GM18870 (cell line): ENCODE data around the gene HOXB5.

Experiments
- ATAC-seq: cut with Tn5 transposase; IDR thresholded peaks from one replicate; pipeline ENCODE4 v1.9.1; 2021; ENCODE audit warnings: moderate library complexity; ENCODE audit not compliant: unreplicated experiment

Gene HOXB5

DNA sequence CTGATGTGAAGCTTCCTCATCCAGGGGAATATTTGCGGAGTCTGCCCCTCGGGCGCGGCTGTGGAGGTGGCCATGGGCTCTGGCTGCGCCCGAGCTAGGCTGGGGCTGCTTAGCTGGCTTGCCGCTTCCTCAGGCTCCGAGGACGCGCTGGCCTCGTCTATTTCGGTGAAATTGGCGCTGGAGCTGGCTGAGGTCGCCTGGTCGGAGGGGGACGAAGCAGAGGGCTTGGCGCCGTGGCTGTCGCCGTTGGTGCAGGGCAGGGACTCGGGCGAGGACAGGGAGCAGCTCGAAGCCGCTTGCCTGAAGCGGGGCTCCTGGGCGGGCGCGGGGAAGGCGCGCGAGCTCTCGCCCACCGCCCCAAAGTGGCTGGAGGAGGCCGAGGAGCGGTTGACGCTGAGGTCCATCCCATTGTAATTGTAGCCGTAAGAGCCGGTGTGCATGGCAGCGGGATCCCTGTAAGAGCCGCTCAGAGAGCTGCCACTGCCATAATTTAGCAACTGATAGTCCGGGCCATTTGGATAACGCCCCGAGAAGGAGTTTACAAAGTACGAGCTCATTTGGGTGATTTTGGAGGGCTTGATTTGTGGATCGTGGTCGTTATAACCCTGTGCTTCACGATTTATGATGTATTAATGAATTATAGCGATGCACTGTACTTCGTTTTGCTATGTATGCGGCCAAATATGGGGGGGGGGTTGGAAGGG lies at the start of gene HOXB5:
HOXB5 (minus strand) TSS at position 654 of the 704 bp plus-strand sequence; CDS start at position 557, 97 bp downstream.
- no peak for ATAC-seq

DNA sequence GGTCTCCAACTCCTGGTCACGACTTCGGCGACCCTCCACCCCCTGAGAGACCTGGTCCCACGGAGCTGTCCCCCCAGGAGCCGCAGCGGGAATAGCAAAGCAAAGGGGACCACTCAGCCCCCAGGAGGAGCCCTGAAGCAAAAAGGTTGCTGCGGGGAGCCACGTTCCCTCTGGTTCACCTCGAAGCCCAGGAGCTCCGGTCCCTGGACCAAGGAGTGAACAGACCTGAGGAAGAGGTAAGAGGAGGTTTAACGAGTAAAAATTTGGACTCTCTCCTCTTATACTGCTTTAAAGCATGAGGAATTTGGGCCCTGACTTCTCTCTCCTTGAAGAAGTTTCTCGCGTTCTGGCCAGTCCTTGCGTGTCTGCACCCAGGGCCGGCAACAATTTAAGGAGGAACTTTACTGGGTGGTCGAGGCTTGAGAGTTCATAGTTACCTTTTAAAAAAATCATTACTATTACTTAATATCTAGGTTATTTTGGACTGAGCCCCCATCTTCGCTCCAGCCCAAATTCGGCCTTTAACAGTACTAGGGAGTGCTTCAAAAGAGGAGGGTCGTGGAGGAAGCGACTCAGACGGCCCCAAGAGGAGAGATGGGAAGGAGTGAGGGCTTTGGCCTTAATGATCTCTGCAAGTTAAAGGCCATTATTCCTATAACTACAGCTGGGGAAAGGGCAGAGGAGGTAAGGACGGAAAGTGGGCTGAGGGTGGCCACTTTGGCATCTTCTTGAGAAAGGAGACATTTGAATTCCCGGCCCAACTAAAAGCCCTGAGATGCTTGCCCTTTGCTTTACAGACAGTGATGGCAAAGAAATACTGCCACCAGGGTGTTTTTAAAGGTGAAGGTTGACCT lies 49.5 kb upstream of the HOXB5 start:
- ATAC-seq = no peak

DNA sequence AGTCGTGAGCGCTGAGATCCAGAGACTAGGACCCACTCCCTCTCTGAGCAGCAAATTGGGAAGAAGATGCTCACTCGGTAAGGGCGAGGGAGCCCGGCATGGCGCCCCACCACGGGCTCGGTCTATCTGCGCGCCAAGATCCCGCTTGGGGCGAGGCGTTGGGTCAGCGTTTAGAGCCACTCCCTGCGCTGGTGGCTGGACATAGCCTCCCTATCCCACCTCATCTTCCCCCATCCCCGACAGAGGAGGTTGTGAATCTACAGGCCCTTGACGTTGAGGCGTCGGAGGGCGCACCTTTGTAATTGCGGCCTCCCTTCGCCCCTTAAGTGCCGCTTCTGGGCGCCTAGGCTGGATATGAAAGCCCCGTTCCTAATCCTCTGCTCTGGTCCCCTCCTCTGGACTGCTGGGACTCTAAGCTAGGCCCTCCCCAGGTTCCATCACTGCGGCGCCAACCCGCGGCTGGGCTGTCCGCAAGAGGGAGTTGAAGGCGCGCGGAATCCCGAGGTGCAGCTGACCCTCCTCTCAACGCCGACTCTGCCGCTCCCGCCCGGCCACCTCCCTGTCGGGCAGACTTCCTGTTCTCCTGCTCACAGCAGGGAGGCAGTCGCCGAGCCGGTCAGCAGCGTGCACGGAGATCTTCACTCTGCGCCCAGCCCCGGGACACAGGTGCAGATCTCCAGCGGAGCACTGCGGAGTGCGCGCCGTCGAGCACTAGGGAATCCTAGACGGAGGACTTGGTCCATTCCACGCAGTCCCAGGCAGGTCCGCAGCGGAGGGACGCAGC lies 48.7 kb upstream of the HOXB5 start:
- no peak for ATAC-seq

DNA sequence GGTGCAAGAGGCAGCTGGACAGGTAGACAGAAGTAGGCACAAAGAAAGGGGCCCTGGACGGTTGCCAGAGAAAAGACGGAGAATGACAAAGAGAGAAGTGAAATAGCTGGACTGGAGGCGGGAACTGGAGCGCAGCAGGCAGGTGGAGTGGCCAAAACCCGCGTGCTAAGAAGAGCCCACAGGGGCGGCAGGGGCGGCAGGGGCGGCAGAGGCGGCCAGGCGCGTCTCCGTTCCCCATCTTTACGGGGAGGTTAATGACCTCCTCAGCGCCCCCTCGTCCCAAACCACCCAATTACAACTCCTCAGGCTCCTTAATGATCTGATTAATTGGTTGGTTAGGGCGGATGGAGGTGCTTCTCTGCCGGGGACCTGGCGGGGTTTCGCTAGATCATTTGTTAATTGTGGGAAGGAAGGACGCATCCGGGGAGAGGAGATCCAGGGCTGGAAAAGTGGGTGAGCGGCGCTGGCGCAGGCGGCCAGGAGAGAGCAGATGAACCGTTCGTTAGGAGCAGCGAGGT lies 48.0 kb upstream of the HOXB5 start:
- ATAC-seq = no peak

DNA sequence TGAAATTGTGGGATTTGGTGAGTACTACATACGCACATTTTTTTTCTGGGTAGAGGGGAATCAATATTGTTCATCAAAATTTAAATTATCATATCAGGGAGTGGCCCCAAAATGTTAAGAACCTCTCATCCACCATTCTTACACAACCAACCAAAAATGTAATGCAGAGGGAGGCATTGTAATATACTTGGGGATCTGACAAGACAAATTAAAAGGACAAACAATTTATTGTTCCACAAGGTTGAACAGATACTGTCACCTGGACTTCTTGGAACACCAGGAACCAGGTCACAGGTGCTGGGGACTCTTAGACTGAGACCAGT lies 47.2 kb upstream of the HOXB5 start:
- no peak for ATAC-seq

DNA sequence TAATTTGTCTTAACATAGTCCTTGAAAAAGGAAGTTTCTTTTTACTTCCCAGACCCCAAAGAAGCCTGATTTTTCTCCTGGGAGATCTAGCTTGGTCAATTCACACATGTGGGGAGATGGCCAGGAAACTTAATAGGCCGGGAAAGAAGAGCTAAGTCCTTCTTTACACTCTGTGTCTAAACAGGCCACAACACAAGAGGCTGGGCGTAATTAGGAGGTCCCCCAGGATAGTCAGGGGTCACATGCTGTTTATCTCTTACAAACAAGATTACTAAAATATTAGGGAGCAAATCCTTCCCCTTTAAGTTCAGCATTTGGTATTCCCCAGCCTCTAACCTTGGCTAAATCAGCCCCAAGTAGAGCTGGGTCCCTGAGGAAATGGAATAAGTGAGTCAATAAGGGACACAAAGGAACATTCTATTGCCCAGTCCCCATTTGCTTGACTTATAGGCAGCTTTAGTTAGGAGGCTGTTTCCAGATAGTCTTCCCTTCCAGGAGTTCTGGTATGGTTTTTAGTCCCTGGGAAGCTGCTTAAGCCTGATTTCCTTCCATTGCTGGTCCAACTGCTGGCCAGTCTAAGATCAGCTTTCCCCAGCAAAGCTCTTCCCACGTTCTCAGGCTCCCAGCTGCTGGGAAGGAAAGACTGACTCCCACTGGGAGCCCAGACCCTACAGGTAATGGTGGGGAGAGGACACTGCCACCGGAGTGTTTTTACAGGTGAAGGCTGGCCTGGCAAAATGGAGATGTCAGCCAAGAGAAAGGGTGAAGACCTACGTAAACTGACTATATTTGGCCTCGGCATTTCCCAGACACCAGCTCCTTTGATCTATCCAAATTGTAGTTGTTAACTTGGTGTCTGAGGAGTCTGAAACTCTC lies 46.6 kb upstream of the HOXB5 start:
- no peak for ATAC-seq

DNA sequence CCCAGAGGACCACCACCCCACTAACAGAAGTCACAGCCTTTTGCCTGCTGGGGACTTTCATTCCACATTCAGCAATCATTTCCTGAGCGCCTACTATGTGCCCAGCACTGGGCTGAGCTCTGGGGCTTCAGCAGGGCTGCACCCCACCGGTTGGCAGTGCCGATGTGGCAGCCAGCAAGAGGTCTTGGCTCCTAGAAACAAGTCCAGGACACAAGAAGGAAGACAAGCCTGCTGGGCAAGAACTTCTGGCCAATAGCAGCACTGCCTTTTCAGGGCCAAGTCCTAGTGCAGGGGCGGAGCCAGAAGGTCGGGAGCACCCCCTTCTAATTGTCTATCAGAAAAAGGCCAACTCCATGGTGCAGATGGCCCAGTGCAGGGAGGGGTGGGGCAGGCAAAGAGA lies 45.6 kb upstream of the HOXB5 start:
- ATAC-seq = no peak

DNA sequence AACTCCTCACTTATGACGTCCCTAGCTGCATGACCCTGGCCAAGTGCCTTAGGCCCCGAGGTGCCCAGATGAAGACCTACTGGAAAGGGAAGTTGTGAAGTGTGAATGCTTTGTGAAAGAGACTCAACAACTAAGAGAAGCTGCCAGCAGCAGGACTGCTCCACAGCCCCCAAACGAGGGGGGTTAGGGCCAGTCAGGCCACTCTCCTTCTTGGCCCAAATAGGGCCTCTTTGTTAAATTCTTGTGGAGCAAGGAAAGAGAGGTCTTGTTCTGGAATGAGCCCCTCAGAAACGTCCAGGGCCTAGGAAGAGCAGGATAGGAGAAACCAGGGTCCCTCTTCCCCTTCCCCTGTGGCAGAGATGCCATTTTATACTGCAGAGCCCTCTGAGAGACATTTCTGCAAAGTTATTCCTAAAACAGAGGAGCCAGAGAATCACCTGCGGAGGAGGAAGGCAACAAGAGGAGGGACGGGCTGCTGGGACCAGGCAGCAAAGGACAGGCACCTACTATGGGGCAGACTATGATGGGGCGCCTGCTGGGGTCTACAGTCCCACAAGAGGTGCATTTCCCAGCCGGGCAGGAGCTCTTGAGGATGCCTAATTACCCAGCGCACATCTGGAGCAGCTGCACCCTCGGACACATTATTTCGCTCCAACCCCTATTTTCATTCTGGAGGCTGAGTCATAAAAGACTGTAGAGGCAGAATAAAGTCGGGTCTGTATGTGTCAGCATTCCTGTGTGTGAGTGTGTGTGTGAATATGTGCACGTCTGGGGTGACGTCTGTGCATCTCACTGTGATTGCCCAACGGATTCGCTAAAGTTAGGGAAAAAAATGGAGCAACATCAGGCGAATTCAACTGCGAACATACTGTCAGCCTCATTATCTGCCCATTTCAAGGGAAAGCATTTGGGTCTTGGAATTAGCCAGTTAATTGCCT lies 44.0 kb upstream of the HOXB5 start:
- ATAC-seq = no peak

DNA sequence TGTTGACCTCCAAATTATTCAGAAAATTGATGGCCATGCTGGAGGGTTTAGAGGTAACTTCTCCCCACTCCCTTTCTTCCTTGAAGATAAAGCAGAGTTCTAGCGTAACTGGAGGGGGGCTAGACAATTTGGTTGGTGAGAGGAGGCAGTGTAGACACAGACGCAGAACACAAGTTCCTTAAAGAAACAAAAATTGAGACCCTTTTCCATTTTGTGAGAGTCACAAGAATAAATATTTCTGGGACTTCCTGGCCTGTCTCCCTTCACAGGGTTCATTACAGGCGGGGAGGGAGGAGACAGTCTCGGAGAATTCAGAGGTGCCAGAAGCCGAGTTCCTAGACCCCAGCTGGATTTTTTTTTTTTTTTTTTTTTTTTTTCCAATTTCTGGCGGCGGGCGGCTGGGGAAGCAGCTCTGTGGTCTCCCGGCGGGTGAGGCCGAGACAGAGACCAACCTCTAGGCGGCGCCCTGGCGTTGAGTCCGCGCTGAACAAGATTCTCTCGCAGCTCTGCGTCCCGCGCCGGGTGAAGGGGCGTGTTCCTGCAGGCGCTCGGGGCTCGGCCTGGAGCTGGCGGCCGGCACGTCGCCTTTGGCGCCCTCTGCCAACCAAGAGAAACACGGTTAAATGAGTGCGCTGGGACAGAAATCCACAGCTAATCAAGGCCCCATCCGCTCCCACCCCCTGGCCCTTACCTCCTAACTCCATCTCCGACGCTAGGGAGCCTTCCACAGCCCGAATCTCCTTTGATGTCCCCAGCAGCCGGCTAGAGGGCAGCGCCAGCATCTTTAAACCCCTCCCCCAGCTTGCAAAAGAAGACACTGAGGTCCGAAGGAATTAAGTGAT lies 42.8 kb upstream of the HOXB5 start:
- no peak for ATAC-seq

DNA sequence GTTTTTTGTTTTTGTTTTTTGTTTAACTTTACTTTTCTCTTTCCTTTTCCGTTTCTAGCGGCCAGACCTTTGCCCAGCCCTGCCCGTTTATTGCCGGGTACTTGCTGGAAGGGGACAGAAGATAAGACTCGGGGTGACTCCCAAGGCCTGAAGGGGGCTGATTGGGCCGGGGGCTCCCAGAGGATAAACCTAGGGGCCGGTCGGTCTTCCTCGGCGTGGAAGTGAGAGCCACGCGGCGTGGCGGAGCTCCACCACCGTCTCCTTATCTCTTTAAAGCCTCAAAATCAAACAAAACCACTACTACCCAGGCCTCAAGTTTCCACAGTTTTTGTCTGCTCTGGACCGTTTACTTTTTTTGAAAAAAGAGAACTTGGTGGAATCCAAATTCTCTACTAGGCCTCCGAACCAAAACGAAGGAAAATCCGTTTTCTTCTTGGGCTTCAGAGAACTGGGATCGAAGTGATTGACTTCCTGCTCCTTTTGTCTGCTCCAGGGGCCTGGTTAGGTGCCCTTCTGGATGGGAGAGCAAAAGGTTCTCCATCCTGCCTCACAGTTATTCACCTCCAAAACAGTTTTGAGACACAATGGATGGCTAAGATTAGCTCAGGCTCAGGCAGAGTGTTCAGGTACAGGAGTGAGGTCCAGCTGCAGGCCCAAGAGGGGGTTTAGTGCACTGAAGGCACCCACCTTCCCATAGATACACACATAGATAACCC lies 41.1 kb upstream of the HOXB5 start:
- ATAC-seq = no peak

DNA sequence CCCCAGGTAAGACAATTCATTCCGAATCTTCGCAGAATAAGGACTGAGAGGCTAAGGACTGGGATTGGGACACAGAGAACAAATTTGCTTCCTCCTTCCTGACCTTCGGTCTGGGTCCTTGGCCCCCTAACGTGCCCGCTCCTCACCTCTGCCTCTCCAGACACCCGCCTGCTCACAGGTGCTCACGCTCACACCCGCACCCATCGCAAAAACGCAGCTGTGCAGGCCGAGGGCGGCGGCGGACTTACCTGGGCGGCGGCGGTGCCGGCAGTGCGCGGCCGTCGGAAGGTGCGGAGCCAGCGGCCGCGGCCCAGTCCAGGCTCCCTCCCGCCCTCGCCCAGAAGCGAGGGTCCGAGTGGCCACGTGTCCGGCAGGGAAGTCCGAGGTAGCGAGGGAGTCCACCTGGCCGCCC lies 39.7 kb upstream of the HOXB5 start:
- ATAC-seq = no peak

DNA sequence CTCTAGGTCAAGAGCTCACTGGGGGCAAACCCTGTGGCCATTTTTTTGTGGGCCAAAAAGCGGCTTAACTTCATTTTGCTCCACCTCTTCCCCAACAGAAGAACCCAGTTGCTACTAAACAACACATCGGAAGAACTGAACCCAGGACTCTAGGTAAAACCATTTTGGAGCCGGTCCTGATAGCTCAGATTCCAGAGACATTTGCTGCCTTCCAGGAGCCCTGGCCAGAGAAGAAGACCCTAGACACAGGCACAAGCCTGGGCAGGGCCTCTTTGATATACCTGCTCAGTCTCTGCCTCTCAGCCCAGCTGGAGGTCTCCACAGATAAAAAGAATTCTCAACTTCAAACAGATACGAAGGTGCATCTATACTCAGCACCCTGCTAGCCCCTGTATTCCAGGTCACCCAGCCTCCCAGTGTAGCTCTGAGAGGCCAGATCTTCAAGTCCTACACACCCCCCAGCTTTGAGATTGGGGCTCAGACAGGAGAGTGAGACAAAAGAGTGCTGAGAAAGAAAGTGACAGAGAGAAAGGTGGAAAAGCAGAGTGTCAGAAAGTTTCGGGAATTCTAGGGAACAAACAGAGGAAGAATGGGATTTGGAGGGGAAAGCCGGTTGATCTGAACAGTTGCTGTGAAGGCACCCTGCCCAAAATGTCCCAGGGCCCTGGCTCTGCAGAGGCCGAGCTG lies 39.1 kb upstream of the HOXB5 start:
- ATAC-seq = no peak

DNA sequence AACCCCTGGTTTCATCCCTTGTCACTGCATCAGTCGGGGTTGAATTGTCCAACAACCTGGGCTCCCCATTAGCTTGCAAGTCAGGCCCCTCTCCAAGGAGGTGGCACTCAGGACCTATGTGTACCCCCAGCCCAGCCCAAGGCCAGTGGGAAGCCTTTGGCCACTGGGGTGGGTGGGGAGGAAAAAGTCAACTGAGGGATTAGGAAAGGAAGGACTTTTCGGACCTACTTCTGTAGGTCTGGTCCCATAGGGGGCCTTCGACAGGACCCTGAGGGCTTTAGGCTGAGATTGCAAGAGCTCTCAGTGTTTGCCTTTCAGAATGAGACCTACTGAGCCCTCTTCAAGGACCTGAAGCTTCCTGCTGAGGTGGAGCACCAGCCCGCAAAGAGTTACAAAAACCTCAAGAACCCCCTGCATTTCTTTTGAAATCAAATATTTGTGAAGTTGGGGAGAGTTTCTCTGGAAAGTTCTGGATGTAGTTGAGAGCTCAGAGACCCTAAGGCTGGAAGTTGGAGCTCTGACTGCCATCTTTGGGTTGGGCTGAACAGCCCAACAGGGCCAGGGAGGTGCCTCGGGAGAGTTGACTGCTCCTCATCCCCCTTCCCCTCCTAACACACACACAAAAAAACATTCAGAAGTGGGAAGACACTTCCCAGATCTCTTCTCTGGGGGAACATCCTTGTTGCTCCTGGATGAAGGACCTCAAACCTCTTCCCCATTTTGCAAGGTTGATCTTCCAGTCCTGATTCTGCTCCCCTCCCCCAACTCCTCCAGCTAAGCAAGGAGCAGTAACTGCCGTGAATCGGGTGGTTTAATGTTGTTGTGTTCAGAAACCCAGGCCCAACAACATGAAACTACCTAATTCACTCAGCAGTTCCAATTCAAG lies 38.4 kb upstream of the HOXB5 start:
- ATAC-seq = no peak

DNA sequence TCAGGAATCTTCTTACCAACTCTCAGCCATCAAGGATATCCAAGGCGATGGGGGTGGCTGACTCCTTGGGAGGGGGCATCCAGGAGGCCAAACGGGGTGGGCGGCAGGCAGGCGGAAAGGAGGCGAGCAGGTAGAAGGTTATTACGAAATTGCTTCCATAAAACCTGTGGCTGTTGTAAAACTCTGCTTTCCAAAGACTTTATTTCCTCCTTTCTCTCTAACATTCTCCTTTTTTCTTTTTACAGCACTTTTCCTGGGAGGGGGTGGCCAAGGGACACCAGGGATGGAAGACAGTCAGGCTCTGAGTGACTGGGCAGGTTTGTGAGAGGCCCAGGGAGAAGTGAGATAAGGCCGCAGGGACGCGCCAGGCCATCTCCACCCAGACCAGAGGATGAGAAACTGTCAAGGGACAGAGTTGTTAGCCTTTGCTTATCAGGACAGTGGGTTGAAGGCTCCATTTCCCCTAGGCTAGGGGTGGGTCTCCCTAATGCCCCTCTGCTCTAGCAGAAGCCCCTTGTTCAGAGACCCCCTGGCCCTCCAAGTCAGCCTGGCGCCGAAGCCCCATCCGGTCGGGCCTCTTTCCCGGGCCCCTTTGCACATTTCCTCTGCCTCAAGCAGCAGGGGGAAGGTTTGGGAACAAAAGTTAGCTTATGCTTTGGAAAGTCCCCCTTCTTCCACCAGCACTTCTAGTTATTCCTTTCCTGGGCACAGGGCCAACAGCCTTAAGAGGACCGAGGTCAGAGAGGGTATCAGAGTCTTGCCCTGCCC lies 37.5 kb upstream of the HOXB5 start:
- no peak for ATAC-seq
